GM18502 (cell line): Measurements from ENCODE around the gene ABL1.

Experiments used
- ATAC-seq: cut with Tn5 transposase; IDR thresholded peaks from one replicate; pipeline ENCODE4 v1.9.1; 2021; ENCODE audit warnings: mild to moderate bottlenecking; ENCODE audit not compliant: unreplicated experiment, poor library complexity

ABL1 gene

GRCh38 chr9:130927995-130928900 is 93.2 kb downstream of the ABL1 start:
- ATAC-seq: peak; percentile 56

- no peak for ATAC-seq
Measured at GRCh38 chr9:130929571-130930038, 94.6 kb downstream of the ABL1 start.

- ATAC-seq: no peak
Measured at GRCh38 chr9:130930132-130930803, 95.2 kb downstream of the ABL1 start.

GRCh38 chr9:130930804-130931349 is 95.8 kb downstream of the ABL1 start:
- ATAC-seq: no peak

- peak; percentile 53 for ATAC-seq
Measured at GRCh38 chr9:130931508-130932254, 96.6 kb downstream of the ABL1 start.

GRCh38 chr9:130932255-130933079 is 97.4 kb downstream of the ABL1 start:
- no peak for ATAC-seq

- no peak for ATAC-seq
Measured at GRCh38 chr9:130933114-130934046, 98.3 kb downstream of the ABL1 start.

GRCh38 chr9:130934246-130934645 is 99.2 kb downstream of the ABL1 start:
- ATAC-seq: no peak

- ATAC-seq: no peak
Measured at GRCh38 chr9:130934702-130935647, 99.9 kb downstream of the ABL1 start.

GRCh38 chr9:130935648-130936271 is 100.7 kb downstream of the ABL1 start:
- no peak for ATAC-seq

- no peak for ATAC-seq
Measured at GRCh38 chr9:130936285-130937117, 101.4 kb downstream of the ABL1 start.
